MG63 (cell line): ENCODE results near the gene DPF3. TPM values are rescaled to one million over a fixed set of nuclear protein-coding genes. Genes with fewer than 3 reads are reported as not detected.

Experiments
- DNase-seq: peaks from one replicate; pipeline ENCODE4 v3.0.0-alpha.2; 2020
- H3K27me3 ChIP-seq: fragments of 250-450 bp; sonication (Bioruptor Pico); 2 replicates; pipeline ENCODE4 v1.5.1; 2020; ENCODE audit warnings: mild to moderate bottlenecking, moderate library complexity
- H3K36me3 ChIP-seq: fragments of 250-450 bp; sonication (Bioruptor Pico); 2 replicates; pipeline ENCODE4 v1.5.1; 2020; ENCODE audit warnings: mild to moderate bottlenecking, moderate library complexity
- H3K4me3 ChIP-seq: fragments of 250-450 bp; sonication (Bioruptor Pico); 2 replicates; pipeline ENCODE4 v1.5.1; 2020; ENCODE audit warnings: mild to moderate bottlenecking, moderate library complexity
- H3K9me3 ChIP-seq: fragments of 250-450 bp; sonication (Bioruptor Pico); 2 replicates; pipeline ENCODE4 v1.5.1; 2020; ENCODE audit warnings: mild to moderate bottlenecking, moderate library complexity
- total RNA-seq: library from RNA; depleted of rRNA; stranded (reverse); fragments of >200 nt; shearing (Covaris generic); gene quantifications from 2 replicates; pipeline ENCODE4 v1.2.3, GENCODE V29; 2014; ENCODE audit warnings: low replicate concordance

The DPF3 gene
- total RNA-seq, 1 experiment from 2014 or later = 2.3 TPM

GRCh38 chr14:72913809-72914208 is 19.9 kb upstream of the DPF3 start:
- Histone ChIP-seq H3K9me3 (no peaks in the 10 kb centered on the region), H3K4me3 (no peak overlapping the region), H3K36me3 (no peaks in the 10 kb centered on the region), H3K27me3 (no peaks in the 10 kb centered on the region)
- no peak for DNase-seq

DNA sequence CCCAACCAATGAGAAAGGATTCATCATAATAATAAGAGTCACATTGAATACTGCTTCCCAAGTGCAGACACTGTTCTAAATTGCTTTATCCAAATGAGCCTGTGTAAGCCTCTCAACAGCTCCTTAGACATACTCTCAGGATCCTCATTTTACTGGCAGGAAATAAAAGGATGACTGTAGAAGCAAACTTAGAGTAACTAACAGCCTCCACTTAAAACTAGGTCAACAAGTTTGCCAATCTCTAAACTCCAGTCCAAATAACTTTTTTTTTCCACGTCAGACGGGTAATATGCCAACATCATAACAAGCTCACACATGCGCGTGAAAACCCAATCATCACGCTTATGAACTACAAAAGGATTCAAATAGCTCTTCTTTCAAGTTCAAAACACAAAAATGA is 15.3 kb upstream of the DPF3 start:
- no peaks in the 10 kb centered on the region for H3K36me3 ChIP-seq
- DNase-seq = no peak
- H3K27me3 ChIP-seq = no peaks in the 10 kb centered on the region
- H3K9me3 ChIP-seq = no peaks in the 10 kb centered on the region
- H3K4me3 ChIP-seq = no peak overlapping the region

DNA sequence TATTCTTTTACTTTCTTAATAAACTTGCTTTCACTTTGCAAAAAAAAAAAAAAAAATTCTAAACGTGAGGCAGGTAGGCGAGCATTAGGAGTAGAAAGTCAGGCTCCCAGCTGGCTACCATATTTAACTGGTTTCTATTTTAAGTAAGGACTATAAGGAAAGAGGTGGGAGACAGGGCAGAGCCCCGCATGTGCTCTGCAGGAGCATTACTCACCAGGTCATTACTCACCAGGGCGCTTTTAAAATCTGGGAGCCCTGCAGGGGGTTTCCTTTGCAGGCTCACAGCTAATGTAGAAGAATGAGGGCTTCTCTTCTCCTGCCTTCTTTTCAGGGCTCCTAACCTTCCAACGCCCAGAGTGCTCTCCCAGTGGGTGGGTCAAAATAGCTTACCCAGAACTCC is 14.0 kb upstream of the DPF3 start:
- Histone ChIP-seq H3K4me3 (no peak overlapping the region), H3K27me3 (no peaks in the 10 kb centered on the region), H3K9me3 (no peaks in the 10 kb centered on the region), H3K36me3 (no peaks in the 10 kb centered on the region)
- peak; percentile 80 for DNase-seq

GRCh38 chr14:72906879-72907278 is 13.0 kb upstream of the DPF3 start:
- DNase-seq = no peak
- H3K9me3 ChIP-seq = no peaks in the 10 kb centered on the region
- no peak overlapping the region for H3K4me3 ChIP-seq
- no peaks in the 10 kb centered on the region for H3K27me3 ChIP-seq
- no peaks in the 10 kb centered on the region for H3K36me3 ChIP-seq

DNA sequence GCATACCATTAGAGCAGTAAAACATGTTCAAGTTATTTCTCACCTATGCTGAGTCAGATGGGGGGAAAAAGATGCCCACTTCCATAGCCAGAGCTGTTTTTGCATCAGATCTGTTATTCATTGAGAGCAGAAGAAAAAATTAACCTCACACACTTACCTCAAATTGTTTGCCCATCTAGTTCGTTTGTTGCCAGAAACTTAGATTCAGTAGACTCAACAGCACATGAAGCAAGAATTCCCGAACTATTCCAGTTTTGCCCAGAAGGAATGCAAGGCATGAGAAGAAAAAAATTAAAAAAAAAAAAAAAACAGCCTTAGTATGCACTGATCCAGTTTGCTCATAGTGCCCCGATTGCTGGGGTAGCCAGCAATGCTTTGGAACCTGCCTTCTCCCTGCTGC is 12.4 kb upstream of the DPF3 start:
- no peaks in the 10 kb centered on the region for H3K27me3 ChIP-seq
- H3K36me3 ChIP-seq = no peaks in the 10 kb centered on the region
- H3K4me3 ChIP-seq = no peak overlapping the region
- H3K9me3 ChIP-seq = no peaks in the 10 kb centered on the region
- no peak for DNase-seq

DNA sequence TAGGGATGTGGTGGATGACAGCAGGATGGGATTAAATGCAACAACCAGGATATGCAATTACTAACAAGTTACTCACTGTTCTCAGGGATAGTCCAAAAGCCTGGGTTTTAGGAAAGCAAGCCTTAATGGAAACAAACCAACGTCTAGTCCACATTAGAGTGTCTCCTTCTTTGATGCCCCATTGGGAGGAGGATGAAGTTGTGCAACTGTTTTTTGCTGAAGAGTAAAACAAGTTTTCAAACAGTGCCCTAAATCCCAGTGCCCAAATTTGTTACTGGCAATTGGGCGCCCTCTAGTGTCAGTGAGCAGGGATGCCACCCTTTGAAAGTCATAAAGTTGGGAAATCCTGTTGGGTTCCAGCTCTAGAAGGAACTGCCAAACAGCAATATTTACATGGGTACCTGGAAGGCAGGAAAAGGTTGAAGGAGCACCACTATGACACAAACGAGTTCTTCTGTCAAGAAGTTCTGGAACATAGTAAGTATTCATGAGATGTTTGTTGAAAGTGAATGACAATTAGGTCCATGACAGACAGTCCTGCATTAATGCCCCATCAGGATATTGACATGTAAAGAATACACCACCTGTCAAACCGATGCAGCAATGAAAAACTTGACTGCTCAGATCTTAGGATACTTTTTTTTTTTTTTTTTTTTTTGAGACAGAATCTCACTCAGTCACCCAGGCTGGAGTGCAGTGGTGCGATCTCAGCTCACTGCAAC is 11.1 kb upstream of the DPF3 start:
- Histone ChIP-seq H3K27me3 (no peaks in the 10 kb centered on the region), H3K4me3 (no peak overlapping the region), H3K9me3 (no peaks in the 10 kb centered on the region), H3K36me3 (no peaks in the 10 kb centered on the region)
- no peak for DNase-seq

GRCh38 chr14:72904218-72904617 is 10.3 kb upstream of the DPF3 start:
- Histone ChIP-seq H3K36me3 (no peaks in the 10 kb centered on the region), H3K9me3 (no peaks in the 10 kb centered on the region), H3K27me3 (no peaks in the 10 kb centered on the region), H3K4me3 (no peak overlapping the region)
- DNase-seq = no peak

DNA sequence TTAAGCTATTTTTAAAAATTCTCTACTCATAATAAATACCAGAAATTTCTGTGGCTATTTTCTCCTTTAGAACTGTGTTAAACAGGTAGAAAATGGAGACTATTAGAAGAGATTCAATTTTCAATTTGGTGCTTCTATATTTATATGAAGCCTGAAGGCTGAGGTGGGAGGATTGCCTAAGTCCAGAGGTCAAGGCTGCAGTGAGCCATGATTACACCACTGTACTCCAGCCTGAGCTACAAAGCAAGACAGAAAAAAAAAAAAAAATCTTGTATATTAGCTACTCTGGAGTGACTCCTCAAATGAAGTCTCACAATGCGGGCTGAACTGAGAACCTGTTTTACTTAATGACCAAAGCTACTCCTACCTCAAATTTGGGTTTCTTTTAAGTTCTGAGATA is 9.8 kb upstream of the DPF3 start:
- Histone ChIP-seq H3K9me3 (no peaks in the 10 kb centered on the region), H3K27me3 (no peaks in the 10 kb centered on the region), H3K36me3 (no peaks in the 10 kb centered on the region), H3K4me3 (no peak overlapping the region)
- DNase-seq = no peak

DNA sequence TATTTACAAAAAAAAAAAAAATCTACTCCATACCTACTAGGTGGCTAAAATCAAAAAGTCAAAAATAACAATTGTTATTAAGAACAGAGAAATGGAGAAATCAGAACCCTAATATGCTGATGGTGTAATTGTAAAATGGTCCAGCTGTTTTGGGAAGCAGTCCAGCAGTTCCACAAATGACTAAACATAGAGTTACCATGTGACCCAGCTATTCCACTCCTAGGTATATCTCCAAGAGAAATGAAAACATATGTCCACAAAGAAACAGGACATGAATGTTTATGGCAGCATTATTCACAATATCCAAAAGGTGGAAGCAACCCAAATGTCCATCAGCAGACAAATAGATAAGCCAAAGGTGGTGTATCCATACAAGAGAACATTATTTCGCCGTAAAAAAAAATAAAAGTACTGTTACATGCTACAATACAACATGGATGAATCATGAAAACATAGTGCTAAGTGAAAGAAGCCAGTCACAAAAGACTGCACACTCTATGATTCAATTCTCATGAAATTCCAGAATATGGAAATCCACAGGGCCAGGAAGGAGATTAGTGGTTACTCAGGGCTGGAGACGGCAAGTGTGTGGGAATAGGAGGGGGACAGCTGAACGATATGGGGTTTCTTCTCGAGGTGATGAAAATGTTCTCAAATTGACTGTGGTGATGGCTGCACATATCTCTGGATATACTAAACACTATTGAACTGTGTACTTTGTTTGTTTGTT is 9.1 kb upstream of the DPF3 start:
- Histone ChIP-seq H3K27me3 (no peaks in the 10 kb centered on the region), H3K4me3 (no peak overlapping the region), H3K9me3 (no peaks in the 10 kb centered on the region), H3K36me3 (no peaks in the 10 kb centered on the region)
- no peak for DNase-seq

- Histone ChIP-seq H3K4me3 (no peak overlapping the region), H3K9me3 (no peaks in the 10 kb centered on the region), H3K36me3 (no peaks in the 10 kb centered on the region), H3K27me3 (no peaks in the 10 kb centered on the region)
- no peak for DNase-seq
Observed at GRCh38 chr14:72901361-72901760, 7.5 kb upstream of the DPF3 start.

GRCh38 chr14:72898448-72898847 is 4.5 kb upstream of the DPF3 start:
- no peak for DNase-seq
- Histone ChIP-seq H3K36me3 (no peaks in the 10 kb centered on the region), H3K27me3 (no peaks in the 10 kb centered on the region), H3K9me3 (no peaks in the 10 kb centered on the region), H3K4me3 (no peak overlapping the region)

GRCh38 chr14:72894623-72895378 is 900 bp upstream of the DPF3 start:
- Histone ChIP-seq H3K27me3 (no peaks in the 10 kb centered on the region), H3K4me3 (peak overlapping the region; percentile 82), H3K9me3 (no peaks in the 10 kb centered on the region), H3K36me3 (no peaks in the 10 kb centered on the region)
- DNase-seq = no peak

DNA sequence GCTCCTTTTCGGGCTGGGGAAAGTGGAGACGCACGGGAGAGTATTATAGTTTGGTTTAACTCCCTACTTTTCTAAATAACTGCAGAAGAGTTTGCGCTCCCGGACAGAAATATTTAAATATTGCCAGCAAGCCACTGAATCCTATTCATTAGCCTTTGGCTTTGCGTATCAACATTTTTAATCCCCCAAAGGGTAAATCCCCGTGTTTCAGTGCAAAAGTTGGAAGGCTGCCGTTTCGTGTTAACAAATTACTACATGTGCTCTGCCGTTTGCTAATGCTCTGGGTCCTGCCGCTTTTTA is 372 bp upstream of the DPF3 start:
- Histone ChIP-seq H3K36me3 (no peaks in the 10 kb centered on the region), H3K4me3 (peak overlapping the region; percentile 82), H3K27me3 (no peaks in the 10 kb centered on the region), H3K9me3 (no peaks in the 10 kb centered on the region)
- DNase-seq = no peak

GRCh38 chr14:72892879-72893635 is 844 bp downstream of the DPF3 start:
- no peaks in the 10 kb centered on the region for H3K27me3 ChIP-seq
- H3K4me3 ChIP-seq = peak overlapping the region; percentile 82
- no peaks in the 10 kb centered on the region for H3K9me3 ChIP-seq
- no peaks in the 10 kb centered on the region for H3K36me3 ChIP-seq
- DNase-seq = peak; percentile 15

DNA sequence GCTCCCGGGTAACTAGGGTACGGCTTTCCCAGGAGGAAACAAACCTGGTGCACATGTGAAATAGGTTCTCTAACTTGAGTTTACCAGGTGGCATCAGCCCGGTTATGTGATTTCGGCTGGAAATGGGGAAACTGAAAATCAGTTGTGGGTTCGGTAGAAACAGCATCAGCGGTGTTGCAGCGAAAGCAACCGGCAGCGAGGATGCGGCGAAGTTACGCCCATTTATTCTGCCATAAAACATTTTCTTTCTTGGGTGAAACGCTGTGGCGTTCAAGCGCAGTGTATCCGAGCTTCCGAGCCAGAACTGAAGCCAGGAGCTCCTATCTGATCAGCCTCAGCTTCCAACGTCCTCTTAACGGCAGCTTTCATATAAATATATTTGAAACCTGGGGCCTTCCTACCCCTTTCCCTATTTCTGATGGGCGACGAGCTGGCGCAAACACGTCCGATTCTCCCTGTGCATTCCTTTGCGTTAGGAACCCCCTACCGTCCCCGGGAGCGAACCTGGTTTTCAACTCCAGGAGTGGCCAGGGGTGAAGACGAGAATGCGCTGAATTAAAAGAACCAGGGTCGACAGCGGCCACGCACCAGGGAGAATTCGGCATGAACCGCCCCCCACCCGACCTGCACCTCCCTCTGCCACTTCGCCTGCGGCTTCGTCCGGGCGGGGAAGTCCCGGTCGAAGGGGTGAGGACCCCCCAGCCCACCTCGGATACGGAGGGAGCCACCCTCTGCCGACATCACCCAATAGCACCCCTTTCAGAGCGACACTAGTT is 1.6 kb downstream of the DPF3 start:
- H3K36me3 ChIP-seq = no peaks in the 10 kb centered on the region; the same call in 1 of the 2 replicates
- no peaks in the 10 kb centered on the region for H3K9me3 ChIP-seq
- peak; percentile 18 for DNase-seq
- H3K27me3 ChIP-seq = no peaks in the 10 kb centered on the region
- H3K4me3 ChIP-seq = peak overlapping the region; percentile 82

- DNase-seq = peak; percentile 29
- Histone ChIP-seq H3K27me3 (no peaks in the 10 kb centered on the region), H3K9me3 (no peaks in the 10 kb centered on the region), H3K4me3 (peak overlapping the region; percentile 82), H3K36me3 (peaks cover 3% of the 10 kb centered on the region)
Observed at GRCh38 chr14:72891666-72892102, 2.2 kb downstream of the DPF3 start.
